Upper lobe of right lung (tissue), 1 donor: Measurements from ENCODE around the gene UTP15. TPM values are rescaled to one million over a fixed set of nuclear protein-coding genes. Genes with fewer than 3 reads are reported as not detected.

Experiments used
- ATAC-seq: fragments of 200-7000 bp; cut with Tn5 transposase; one replicate; pipeline ENCODE4 v1.9.1; 2020; ENCODE audit warnings: mild to moderate bottlenecking, moderate library complexity
- DNase-seq: peaks from one replicate; pipeline ENCODE4 v3.0.0-alpha.2; 2020
- H3K27ac ChIP-seq: fragments of 200-600 bp; one replicate; pipeline ENCODE4 v1.8.0; 2022
- H3K27me3 ChIP-seq: fragments of 200-600 bp; one replicate; pipeline ENCODE4 v1.8.0; 2022; ENCODE audit warnings: mild to moderate bottlenecking
- H3K36me3 ChIP-seq: fragments of 200-600 bp; one replicate; pipeline ENCODE4 v1.8.0; 2022
- H3K4me1 ChIP-seq: fragments of 200-600 bp; one replicate; pipeline ENCODE4 v1.8.0; 2022
- H3K4me3 ChIP-seq: fragments of 200-600 bp; one replicate; pipeline ENCODE4 v1.8.0; 2022; ENCODE audit warnings: mild to moderate bottlenecking
- H3K9me3 ChIP-seq: fragments of 200-600 bp; one replicate; pipeline ENCODE4 v1.8.0; 2022
- intact Hi-C: fragments of 100-400 bp; cut with DNase I; formaldehyde crosslinking; loops from one replicate; pipeline ENCODE4 v1.11.0; 2022
- total RNA-seq: library from RNA; stranded (reverse); fragmentation: NEBNext Ultra II Directional; extraction: Animal tissue kit (Norgen Biotek cat#: 25700); gene quantifications from one replicate; pipeline ENCODE4 v1.2.1, GENCODE V29; 2021
- TF ChIP-seq, protein P1 (sequence below): fragments of 200-600 bp; IDR thresholded peaks from one replicate; pipeline ENCODE4 v1.8.0; 2022; ENCODE audit warnings: antibody characterized with exemption
- donor health status: DM: no; HTN: yes; CAD: no; lungs with severe emphysema.

The UTP15 gene
- total RNA-seq, 1 donor from 2014 or later, result 20.1 TPM

DNA sequence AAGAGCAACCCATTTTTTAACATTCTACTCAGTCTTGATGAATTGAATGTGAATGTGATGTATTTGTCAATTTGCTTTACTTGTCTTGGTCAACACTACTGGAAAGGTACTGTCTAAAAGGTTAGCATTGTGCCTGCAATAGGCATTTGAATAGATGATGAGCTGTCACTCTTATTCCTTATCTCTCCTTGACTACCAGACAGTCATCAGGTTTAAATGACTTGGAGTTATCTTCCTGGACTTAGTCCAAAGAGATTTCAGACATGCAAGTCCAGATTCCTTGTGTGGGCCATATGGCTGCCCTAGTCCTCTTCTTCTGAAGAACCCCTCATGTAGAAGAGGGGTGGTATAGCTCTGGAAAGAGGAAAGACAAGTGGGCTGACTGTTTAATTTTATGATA lies 65.2 kb downstream of the UTP15 start:
- ATAC-seq, result no peak
- Histone ChIP-seq H3K4me3 (no peak overlapping the region), H3K27me3 (no peaks in the 10 kb centered on the region), H3K36me3 (no peaks in the 10 kb centered on the region), H3K4me1 (no peaks in the 10 kb centered on the region), H3K27ac (no peak overlapping the region), H3K9me3 (no peaks in the 10 kb centered on the region)
- intact Hi-C loops, result no loop called here
- TF ChIP-seq, protein P1, sequence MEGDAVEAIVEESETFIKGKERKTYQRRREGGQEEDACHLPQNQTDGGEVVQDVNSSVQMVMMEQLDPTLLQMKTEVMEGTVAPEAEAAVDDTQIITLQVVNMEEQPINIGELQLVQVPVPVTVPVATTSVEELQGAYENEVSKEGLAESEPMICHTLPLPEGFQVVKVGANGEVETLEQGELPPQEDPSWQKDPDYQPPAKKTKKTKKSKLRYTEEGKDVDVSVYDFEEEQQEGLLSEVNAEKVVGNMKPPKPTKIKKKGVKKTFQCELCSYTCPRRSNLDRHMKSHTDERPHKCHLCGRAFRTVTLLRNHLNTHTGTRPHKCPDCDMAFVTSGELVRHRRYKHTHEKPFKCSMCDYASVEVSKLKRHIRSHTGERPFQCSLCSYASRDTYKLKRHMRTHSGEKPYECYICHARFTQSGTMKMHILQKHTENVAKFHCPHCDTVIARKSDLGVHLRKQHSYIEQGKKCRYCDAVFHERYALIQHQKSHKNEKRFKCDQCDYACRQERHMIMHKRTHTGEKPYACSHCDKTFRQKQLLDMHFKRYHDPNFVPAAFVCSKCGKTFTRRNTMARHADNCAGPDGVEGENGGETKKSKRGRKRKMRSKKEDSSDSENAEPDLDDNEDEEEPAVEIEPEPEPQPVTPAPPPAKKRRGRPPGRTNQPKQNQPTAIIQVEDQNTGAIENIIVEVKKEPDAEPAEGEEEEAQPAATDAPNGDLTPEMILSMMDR, result no peak
- DNase-seq, result no peak

DNA sequence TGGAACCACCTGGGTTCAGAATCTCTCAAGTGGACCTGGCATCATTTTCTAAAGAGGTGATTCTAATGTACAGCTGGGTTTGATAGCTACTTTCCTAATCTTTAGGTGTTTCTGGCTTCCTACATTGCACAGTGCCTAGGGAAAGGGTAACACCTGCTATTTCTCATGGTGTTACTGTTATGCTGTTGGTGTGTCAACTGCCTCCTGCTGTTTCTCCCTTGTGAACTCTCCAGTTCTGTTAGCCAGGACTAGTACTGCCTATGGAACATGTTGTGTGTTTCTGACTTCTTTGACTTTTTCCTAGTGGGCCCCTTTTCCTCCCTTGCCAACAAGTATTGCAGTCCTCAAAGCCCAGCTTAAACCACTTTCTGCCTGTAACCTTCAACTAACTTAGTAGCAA lies 66.0 kb downstream of the UTP15 start:
- TF ChIP-seq, protein P1, result no peak

More for the DNA sequence above, 66.0 kb downstream of the UTP15 start:
- Histone ChIP-seq H3K4me1 (no peaks in the 10 kb centered on the region), H3K27ac (no peak overlapping the region), H3K36me3 (no peaks in the 10 kb centered on the region), H3K4me3 (no peak overlapping the region), H3K9me3 (no peaks in the 10 kb centered on the region), H3K27me3 (no peaks in the 10 kb centered on the region)
- ATAC-seq (no peak), DNase-seq (no peak)
- intact Hi-C loops, result no loop called here

Other genes starting within 250 kb of the UTP15 start
- 1.2 TPM for gene FOXD1, start 117.0 kb upstream of the UTP15 start, total RNA-seq
- gene BTF3, start 67.3 kb upstream of the UTP15 start, total RNA-seq, result 394 TPM
- 24.0 TPM for gene ANKRA2, start 104 bp upstream of the UTP15 start, total RNA-seq
- gene ARHGEF28, start 60.5 kb downstream of the UTP15 start, total RNA-seq, result 22.3 TPM